ENCODE measurements around the gene USP51.
"Not testable (repeated sequence)": the region's sequence is repeated elsewhere in the genome, so short reads cannot be mapped to it uniquely, and the experiment has no call there.

The USP51 gene

DNA sequence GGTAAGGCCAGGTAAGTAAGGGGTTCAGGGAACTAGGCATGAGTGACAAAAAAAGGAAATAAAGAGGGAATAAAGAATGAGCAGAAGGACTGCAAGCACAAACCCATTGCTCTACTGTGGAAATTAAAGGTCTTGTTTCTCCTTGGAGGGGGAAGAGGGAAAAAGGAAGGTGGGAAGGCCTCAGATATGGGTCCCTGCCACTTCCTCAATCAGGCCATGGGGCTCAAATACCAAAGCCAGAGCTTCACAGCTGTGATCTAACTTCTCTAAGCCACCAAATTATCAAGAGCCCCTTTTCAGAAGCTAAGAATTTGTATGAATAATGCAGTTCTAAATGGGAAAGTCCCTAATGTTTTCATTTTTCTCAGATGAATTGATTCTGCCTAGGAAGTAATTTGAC lies 4.7 kb downstream of the USP51 start:
- no peak for TF ChIP-seq CTCF (conservative IDR thresholded peaks at IDR 0.05; ENCODE audit: control insufficient read depth, insufficient read depth, low read depth, low read length)
- no peak overlapping the region for H3K4me3 ChIP-seq (ENCODE audit: control insufficient read depth, low read depth, low read length)
- DNase-seq (ENCODE audit: low read depth) = no peak

GRCh38 chrX:55480390-55481062 lies 9.1 kb downstream of the USP51 start:
- H3K4me3 ChIP-seq (ENCODE audit: control insufficient read depth, low read depth, low read length) = no peak overlapping the region
- TF ChIP-seq CTCF (conservative IDR thresholded peaks at IDR 0.05; ENCODE audit: control insufficient read depth, insufficient read depth, low read depth, low read length) = no peak
- DNase-seq (ENCODE audit: low read depth) = no peak

- not testable (repeated sequence) for DNase-seq (ENCODE audit: low read depth); H3K4me3 ChIP-seq (ENCODE audit: control insufficient read depth, low read depth, low read length)
These were observed 9.7 kb downstream of the USP51 start for GRCh38 chrX:55479956-55480355.

DNA sequence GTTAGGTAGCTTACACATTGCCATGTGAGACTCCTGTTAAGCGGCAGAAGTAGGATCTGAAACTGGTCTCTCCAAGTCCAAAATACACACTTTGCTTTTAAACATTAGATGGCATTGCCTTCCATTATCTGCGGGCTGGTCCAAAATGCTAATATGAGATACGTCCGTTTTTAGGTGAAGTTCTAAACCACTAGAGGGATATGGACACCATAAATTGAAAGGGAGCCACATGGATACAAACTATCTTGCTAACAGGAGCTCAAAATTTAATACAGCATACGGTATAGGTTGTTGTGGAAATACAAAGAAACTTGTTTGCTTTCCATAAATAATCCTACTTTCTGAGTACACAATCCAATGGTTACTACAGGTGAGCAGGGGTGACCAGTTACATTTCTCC lies 23.9 kb downstream of the USP51 start:
- DNase-seq (ENCODE audit: low read depth); H3K4me3 ChIP-seq (ENCODE audit: control insufficient read depth, low read depth, low read length): not testable (repeated sequence)

DNA sequence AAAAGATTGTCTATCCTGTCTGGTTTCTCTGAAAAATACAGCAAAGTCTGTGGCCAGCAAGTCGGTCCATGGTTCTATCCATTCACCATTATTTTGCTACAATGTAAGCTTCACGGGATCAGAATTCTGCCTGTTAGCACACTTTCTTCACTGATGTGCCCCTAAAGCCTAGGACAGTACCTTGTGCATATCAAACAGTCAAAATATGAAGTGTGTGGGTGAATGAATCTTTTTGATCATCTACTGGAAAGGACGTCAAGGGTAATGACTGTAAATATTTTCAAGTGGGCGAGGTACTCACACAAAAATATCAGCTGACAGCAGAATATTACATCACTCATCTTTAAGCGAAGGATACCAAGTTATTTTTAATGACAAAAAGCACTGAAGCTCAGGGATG lies 24.5 kb downstream of the USP51 start:
- DNase-seq (ENCODE audit: low read depth); H3K4me3 ChIP-seq (ENCODE audit: control insufficient read depth, low read depth, low read length): not testable (repeated sequence)

- not testable (repeated sequence) for DNase-seq (ENCODE audit: low read depth)
These were observed 25.6 kb downstream of the USP51 start for GRCh38 chrX:55464050-55464449.

DNA sequence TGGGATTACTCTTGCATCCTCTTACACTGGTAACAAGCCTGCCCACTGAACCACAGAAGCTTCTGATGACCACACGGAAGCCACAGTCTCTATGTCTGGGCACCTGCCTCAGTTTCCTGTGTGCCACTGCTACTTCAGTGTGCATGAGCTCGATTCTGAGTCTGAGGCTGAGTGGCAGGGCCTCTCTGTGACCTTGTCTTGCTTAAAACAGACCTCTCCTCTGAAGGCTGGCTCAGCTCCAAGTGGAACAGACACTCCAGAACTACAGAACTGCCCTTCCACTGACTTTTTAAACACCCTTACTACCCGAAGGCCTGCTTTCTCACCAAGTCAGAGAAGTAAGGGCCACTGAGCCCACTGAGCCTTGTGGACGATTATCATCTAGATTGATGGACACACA lies 29.7 kb downstream of the USP51 start:
- not testable (repeated sequence) for DNase-seq (ENCODE audit: low read depth)

More at GRCh38 chrX:55464050-55464449, 25.6 kb downstream of the USP51 start:
- not testable (repeated sequence) for H3K4me3 ChIP-seq (ENCODE audit: control insufficient read depth, low read depth, low read length)

GRCh38 chrX:55459426-55459825 lies 30.2 kb downstream of the USP51 start:
- not testable (repeated sequence) for DNase-seq (ENCODE audit: low read depth); H3K4me3 ChIP-seq (ENCODE audit: control insufficient read depth, low read depth, low read length)

More for the DNA sequence above, 29.7 kb downstream of the USP51 start:
- H3K4me3 ChIP-seq (ENCODE audit: control insufficient read depth, low read depth, low read length) = not testable (repeated sequence)

DNA sequence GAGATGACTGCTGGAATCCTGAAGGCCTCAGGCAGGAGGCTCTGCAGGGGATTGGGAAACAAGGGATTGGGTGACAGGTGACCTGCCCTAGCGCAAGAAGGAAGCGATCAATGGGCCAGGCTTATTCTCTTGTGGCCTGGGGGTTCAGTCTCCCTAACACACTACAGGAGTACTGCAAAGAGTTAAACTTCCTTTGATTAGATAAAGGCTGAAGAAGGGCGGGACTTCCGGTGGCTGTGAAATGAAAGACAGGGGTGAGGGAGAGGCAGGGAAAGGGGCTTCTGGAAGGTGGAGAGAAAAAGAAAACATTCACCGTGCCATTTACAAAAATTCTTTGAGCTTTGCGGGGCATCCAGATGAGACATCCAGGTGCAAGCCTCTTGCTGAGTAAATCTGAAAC lies 33.9 kb downstream of the USP51 start:
- not testable (repeated sequence) for H3K4me3 ChIP-seq (ENCODE audit: control insufficient read depth, low read depth, low read length); DNase-seq (ENCODE audit: low read depth)

- peak overlapping the region; percentile 70 for H3K4me3 ChIP-seq (ENCODE audit: control insufficient read depth, low read depth, low read length)
- no peak for DNase-seq (ENCODE audit: low read depth)
- TF ChIP-seq CTCF (conservative IDR thresholded peaks at IDR 0.05; ENCODE audit: control insufficient read depth, insufficient read depth, low read depth, low read length) = no peak
These were observed 36.9 kb downstream of the USP51 start for GRCh38 chrX:55452833-55453124.
